Spleen (tissue), 11 donors: ENCODE measurements around the gene SMOC1. TPM values are rescaled to one million over a fixed set of nuclear protein-coding genes. Genes with fewer than 3 reads are reported as not detected.

ENCODE experiments used
- DNase-seq: peaks from one replicate; pipeline ENCODE4 v3.0.0-alpha.2; 2020
- H3K27ac ChIP-seq, 8 donors: fragments of 200-600 bp; sonication (generic) in 7 of 8; 1 replicate in 4 of 8; 2 replicates in 4 of 8; pipeline versions ENCODE4 v1.5.0 to v1.8.0; 2016 to 2021; ENCODE audit warnings: inconsistent platforms in 4 of 8, mild to moderate bottlenecking in 4 of 8, moderate library complexity in 1 of 8
- H3K27me3 ChIP-seq, 7 donors: fragments of 200-600 bp; sonication (generic) in 6 of 7; replicated peaks in 1 of 7; 1 replicate in 4 of 7; 2 replicates in 3 of 7; pipeline versions ENCODE4 v1.5.0 to v1.8.0; 2016 to 2021; ENCODE audit warnings: inconsistent platforms in 3 of 7, mild to moderate bottlenecking in 1 of 7
- H3K36me3 ChIP-seq, 6 donors: fragments of 200-600 bp; sonication (generic) in 5 of 6; 1 replicate in 4 of 6; 2 replicates in 2 of 6; pipeline versions ENCODE4 v1.5.0 to v1.8.0; 2016 to 2021; ENCODE audit warnings: inconsistent platforms in 2 of 6
- H3K4me1 ChIP-seq, 6 donors: fragments of 200-600 bp; sonication (generic) in 5 of 6; 1 replicate in 3 of 6; 2 replicates in 3 of 6; pipeline versions ENCODE4 v1.5.0 to v1.8.0; 2016 to 2021; ENCODE audit warnings: inconsistent platforms in 3 of 6
- H3K4me3 ChIP-seq, 8 donors: fragments of 200-600 bp; sonication (generic) in 7 of 8; 1 replicate in 4 of 8; 2 replicates in 4 of 8; pipeline versions ENCODE4 v1.5.0 to v1.8.0; 2016 to 2021; ENCODE audit warnings: inconsistent platforms in 4 of 8, mild to moderate bottlenecking in 4 of 8, moderate library complexity in 2 of 8
- H3K9me3 ChIP-seq, 8 donors: fragments of 200-600 bp; sonication (generic) in 7 of 8; 1 replicate in 4 of 8; 2 replicates in 4 of 8; pipeline versions ENCODE4 v1.5.0 to v1.8.0; 2016 to 2021; ENCODE audit warnings: inconsistent platforms in 4 of 8
- CTCF ChIP-seq, 11 experiments: fragments of 200-600 bp in 7 of 11; fragments of 450-650 bp in 4 of 11; sonication (generic) in 4 of 11; IDR thresholded peaks in 8 of 11; conservative IDR thresholded peaks in 3 of 11; 1 replicate in 7 of 11; 2 replicates in 4 of 11; pipeline versions ENCODE4 v1.4.0 to v1.8.0; 2016 to 2021; ENCODE audit warnings: antibody characterized with exemption in 11 of 11, inconsistent platforms in 4 of 11, mild to moderate bottlenecking in 1 of 11
- POLR2A ChIP-seq, 3 donors: fragments of 450-650 bp; IDR thresholded peaks; one replicate each; pipeline ENCODE4 v1.5.1; 2017; ENCODE audit warnings: antibody characterized with exemption in 3 of 3, mild to moderate bottlenecking in 1 of 3
- POLR2AphosphoS5 ChIP-seq, 3 donors: sonication (generic); formaldehyde crosslinking; IDR thresholded peaks; one replicate each; pipeline ENCODE4 v1.5.1; 2017; ENCODE audit warnings: antibody characterized with exemption in 3 of 3
- WGBS, 5 donors: extraction: QIAGEN DNeasy Blood & Tissue Kit in 3 of 5; methylation state at CpG; one replicate each; pipeline versions ENCODE4 v1.1.5 to v1.1.7; 2013 to 2018; 5-methylcytosine and 5-hydroxymethylcytosine counted together
- intact Hi-C: fragments of 100-400 bp; cut with DNase I; formaldehyde crosslinking; loops from one replicate; pipeline ENCODE4 v1.15.0; 2023; ENCODE audit warnings: low total_unique reads
- polyA plus RNA-seq, 3 donors: library from polyadenylated mRNA; stranded (reverse); fragments of 200-250 nt; gene quantifications; one replicate each; pipeline ENCODE4 v1.2.1, GENCODE V29; 2013
- total RNA-seq, 7 donors: library from RNA; depleted of rRNA in 3 of 7; stranded (reverse); fragments of >200 nt in 3 of 7; fragmentation: NEBNext Ultra II Directional in 4 of 7; extraction: Animal tissue kit (Norgen Biotek cat#: 25700) in 4 of 7; gene quantifications; one replicate each; pipeline versions ENCODE4 v1.1.0 to v1.2.1, GENCODE V29; 2016 to 2021
- donor health status: healthy with polysubstance abuse.
- donor health status: DM: no; HTN: no; CAD: no; lungs with moderate emphysema.
- donor health status: DM: no; HTN: no; CAD: no.
- donor health status: Bipolar disorder and iron deficiency.
- donor health status: healthy.
- donor health status: DM: no; HTN: no; CAD: no.
- donor health status: DM: yes; HTN: yes; CAD: no.

Gene SMOC1
- total and polyA plus RNA-seq, 10 donors: 6.1 to 108 (median 29.6) TPM

GRCh38 chr14:69880893-69881292, 1.7 kb downstream of the SMOC1 start:
- TF ChIP-seq CTCF (IDR thresholded peaks at IDR 0.05 in 8 of 11, conservative IDR thresholded peaks at IDR 0.05 in 3 of 11): no peak
- Histone ChIP-seq H3K36me3 (no peaks in the 10 kb centered on the region), H3K27me3 (peaks cover 0 to 71% (median 24%) of the 10 kb centered on the region in 7 donors), H3K4me3 (peak overlapping the region; percentile 16 to 73 (median 45)), H3K9me3 (no peaks in the 10 kb centered on the region), H3K4me1 (peaks cover 0 to 40% (median 11%) of the 10 kb centered on the region in 6 donors), H3K27ac (no peak overlapping the region)
- intact Hi-C loops: no loop called here
- 49 to 56% (median 54%) methylated on average over 5 of the region's 5 CpGs for WGBS, 5 donors
- DNase-seq: no peak

- intact Hi-C loops: no loop called here
- DNase-seq: no peak
- peaks cover 0 to 64% (median 24%) of the 10 kb centered on the region in 7 donors for H3K27me3 ChIP-seq
- no peak overlapping the region for H3K27ac ChIP-seq
- H3K9me3 ChIP-seq: no peaks in the 10 kb centered on the region
- no peaks in the 10 kb centered on the region for H3K36me3 ChIP-seq
- peak overlapping the region in 4 of 8 donors; percentile 46 to 73 (median 57) for H3K4me3 ChIP-seq
- TF ChIP-seq POLR2A (IDR thresholded peaks at IDR 0.05) (no peak), CTCF (IDR thresholded peaks at IDR 0.05 in 8 of 11, conservative IDR thresholded peaks at IDR 0.05 in 3 of 11) (no peak), POLR2AphosphoS5 (IDR thresholded peaks at IDR 0.05) (no peak)
- WGBS, 5 donors: 49 to 61% (median 57%) methylated on average over 11 of the region's 11 CpGs
- peaks cover 0 to 31% (median 9%) of the 10 kb centered on the region in 6 donors for H3K4me1 ChIP-seq
These were observed 3.1 kb downstream of the SMOC1 start for GRCh38 chr14:69882116-69882864.

- Histone ChIP-seq H3K4me3 (peak overlapping the region in 1 of 8 donors; percentile 73), H3K4me1 (peaks cover 0 to 25% (median 9%) of the 10 kb centered on the region in 6 donors), H3K9me3 (no peaks in the 10 kb centered on the region), H3K27ac (no peak overlapping the region), H3K27me3 (peaks cover 0 to 58% (median 23%) of the 10 kb centered on the region in 7 donors), H3K36me3 (no peaks in the 10 kb centered on the region)
- 55 to 88% (median 80%) methylated on average over 2 of the region's 2 CpGs for WGBS, 5 donors
- TF ChIP-seq POLR2AphosphoS5 (IDR thresholded peaks at IDR 0.05): no peak
- no peak for TF ChIP-seq CTCF (IDR thresholded peaks at IDR 0.05 in 8 of 11, conservative IDR thresholded peaks at IDR 0.05 in 3 of 11)
- no peak for TF ChIP-seq POLR2A (IDR thresholded peaks at IDR 0.05)
- no peak for DNase-seq
- intact Hi-C loops: no loop called here
These were observed 3.7 kb downstream of the SMOC1 start for GRCh38 chr14:69882915-69883314.

- H3K27me3 ChIP-seq: peaks cover 0 to 25% (median under 1%) of the 10 kb centered on the region in 7 donors
- no peak overlapping the region for H3K4me3 ChIP-seq
- peaks cover 0 to 9% (median 3%) of the 10 kb centered on the region in 8 donors for H3K9me3 ChIP-seq
- H3K27ac ChIP-seq: no peak overlapping the region
- H3K4me1 ChIP-seq: no peaks in the 10 kb centered on the region
- WGBS, 5 donors: 48 to 73% (median 59%) methylated on average over 2 of the region's 2 CpGs
- DNase-seq: no peak
- intact Hi-C loops: no loop called here
- H3K36me3 ChIP-seq: no peaks in the 10 kb centered on the region
- TF ChIP-seq POLR2AphosphoS5 (IDR thresholded peaks at IDR 0.05) (no peak), POLR2A (IDR thresholded peaks at IDR 0.05) (no peak), CTCF (IDR thresholded peaks at IDR 0.05 in 8 of 11, conservative IDR thresholded peaks at IDR 0.05 in 3 of 11) (no peak)
These were observed 7.4 kb downstream of the SMOC1 start for GRCh38 chr14:69886453-69887242.
